Ectodermal cell (in vitro differentiated cells): ENCODE measurements around the gene SAPCD2.

ENCODE experiments used
- H3K27ac ChIP-seq: 2 replicates; pipeline ENCODE4 v1.7.0; 2013; ENCODE audit warnings: mild to moderate bottlenecking, low read depth, low read length; ENCODE audit not compliant: insufficient read depth, poor library complexity, severe bottlenecking
- H3K27me3 ChIP-seq: 2 replicates; pipeline ENCODE4 v1.7.0; 2013; ENCODE audit warnings: mild to moderate bottlenecking, low read length; ENCODE audit not compliant: insufficient read depth, control insufficient read depth, poor library complexity, severe bottlenecking
- H3K36me3 ChIP-seq: one replicate; pipeline ENCODE4 v1.7.0; 2013; ENCODE audit warnings: low read length; ENCODE audit not compliant: control insufficient read depth, insufficient read depth
- H3K4me1 ChIP-seq: one replicate; pipeline ENCODE4 v1.7.0; 2013; ENCODE audit warnings: low read length; ENCODE audit not compliant: control insufficient read depth, insufficient read depth
- H3K4me3 ChIP-seq: 2 replicates; pipeline ENCODE4 v1.7.0; 2013; ENCODE audit warnings: low read depth, low read length, control low read depth; ENCODE audit not compliant: insufficient read depth
- H3K9me3 ChIP-seq: 2 replicates; pipeline ENCODE4 v1.7.0; 2013; ENCODE audit warnings: mild to moderate bottlenecking, low read length, moderate library complexity; ENCODE audit not compliant: control insufficient read depth
- WGBS, 2 experiments: methylation state at CpG; one replicate each; pipeline ENCODE4 v1.1.7; 2013; ENCODE audit warnings: missing lambda C conversion rate in 2 of 2; 5-methylcytosine and 5-hydroxymethylcytosine counted together

The SAPCD2 gene

GRCh38 chr9:137021568-137021978, 48.8 kb downstream of the SAPCD2 start:
- no peaks in the 10 kb centered on the region for H3K9me3 ChIP-seq
- no peak overlapping the region for H3K4me3 ChIP-seq
- 89 to 93% methylated on average over 6 of the region's 6 CpGs for WGBS, 2 experiments
- H3K36me3 ChIP-seq: no peaks in the 10 kb centered on the region
- peaks cover 32% of the 10 kb centered on the region for H3K4me1 ChIP-seq
- H3K27ac ChIP-seq: no peak overlapping the region
- H3K27me3 ChIP-seq: no peaks in the 10 kb centered on the region

GRCh38 chr9:137020771-137021567, 49.4 kb downstream of the SAPCD2 start:
- no peak overlapping the region for H3K4me3 ChIP-seq
- H3K27me3 ChIP-seq: no peaks in the 10 kb centered on the region
- no peaks in the 10 kb centered on the region for H3K36me3 ChIP-seq
- H3K4me1 ChIP-seq: peaks cover 26% of the 10 kb centered on the region
- WGBS, 2 experiments: 95 to 96% methylated on average over 32 of the region's 32 CpGs
- H3K27ac ChIP-seq: no peak overlapping the region
- no peaks in the 10 kb centered on the region for H3K9me3 ChIP-seq

GRCh38 chr9:137019891-137020683, 50.3 kb downstream of the SAPCD2 start:
- Histone ChIP-seq H3K4me1 (peaks cover 18% of the 10 kb centered on the region), H3K27me3 (no peaks in the 10 kb centered on the region), H3K36me3 (peaks cover 5% of the 10 kb centered on the region), H3K27ac (no peak overlapping the region), H3K9me3 (no peaks in the 10 kb centered on the region), H3K4me3 (no peak overlapping the region)
- WGBS, 2 experiments: 93% methylated on average over 34 of the region's 34 CpGs

- H3K27ac ChIP-seq: no peak overlapping the region
- peaks cover 5% of the 10 kb centered on the region for H3K36me3 ChIP-seq
- no peak overlapping the region for H3K4me3 ChIP-seq
- H3K4me1 ChIP-seq: peaks cover 12% of the 10 kb centered on the region
- WGBS, 2 experiments: 93 to 94% methylated on average over 36 of the region's 36 CpGs
- no peaks in the 10 kb centered on the region for H3K27me3 ChIP-seq
- no peaks in the 10 kb centered on the region for H3K9me3 ChIP-seq
These were observed 51.4 kb downstream of the SAPCD2 start for GRCh38 chr9:137018761-137019559.

- Histone ChIP-seq H3K4me1 (peaks cover 2% of the 10 kb centered on the region), H3K27ac (no peak overlapping the region), H3K4me3 (no peak overlapping the region), H3K9me3 (no peaks in the 10 kb centered on the region), H3K27me3 (no peaks in the 10 kb centered on the region), H3K36me3 (peaks cover 5% of the 10 kb centered on the region)
- WGBS, 2 experiments: 95 to 96% methylated on average over 41 to 45 of the region's 45 CpGs
These were observed 52.4 kb downstream of the SAPCD2 start for GRCh38 chr9:137017791-137018497.

- 94% methylated on average over 28 of the region's 28 CpGs for WGBS, 2 experiments
- Histone ChIP-seq H3K27me3 (no peaks in the 10 kb centered on the region), H3K36me3 (peaks cover 5% of the 10 kb centered on the region), H3K4me3 (no peak overlapping the region), H3K9me3 (no peaks in the 10 kb centered on the region), H3K27ac (no peak overlapping the region), H3K4me1 (no peaks in the 10 kb centered on the region)
These were observed 53.3 kb downstream of the SAPCD2 start for GRCh38 chr9:137017071-137017470.

- H3K36me3 ChIP-seq: peaks cover 5% of the 10 kb centered on the region
- no peaks in the 10 kb centered on the region for H3K4me1 ChIP-seq
- no peak overlapping the region for H3K4me3 ChIP-seq
- no peaks in the 10 kb centered on the region for H3K9me3 ChIP-seq
- H3K27ac ChIP-seq: no peak overlapping the region
- H3K27me3 ChIP-seq: no peaks in the 10 kb centered on the region
- WGBS, 2 experiments: 94% methylated on average over 16 of the region's 16 CpGs
These were observed 53.9 kb downstream of the SAPCD2 start for GRCh38 chr9:137016436-137016835.

- H3K9me3 ChIP-seq: no peaks in the 10 kb centered on the region
- 95 to 96% methylated on average over 21 of the region's 21 CpGs for WGBS, 2 experiments
- no peak overlapping the region for H3K27ac ChIP-seq
- H3K36me3 ChIP-seq: peaks cover 5% of the 10 kb centered on the region
- no peaks in the 10 kb centered on the region for H3K27me3 ChIP-seq
- H3K4me3 ChIP-seq: no peak overlapping the region
- H3K4me1 ChIP-seq: no peaks in the 10 kb centered on the region
These were observed 54.4 kb downstream of the SAPCD2 start for GRCh38 chr9:137015976-137016375.

- no peaks in the 10 kb centered on the region for H3K4me1 ChIP-seq
- H3K27ac ChIP-seq: no peak overlapping the region
- no peaks in the 10 kb centered on the region for H3K27me3 ChIP-seq
- 96 to 98% methylated on average over 25 of the region's 25 CpGs for WGBS, 2 experiments
- H3K4me3 ChIP-seq: no peak overlapping the region
- no peaks in the 10 kb centered on the region for H3K9me3 ChIP-seq
- peaks cover 5% of the 10 kb centered on the region for H3K36me3 ChIP-seq
These were observed 54.8 kb downstream of the SAPCD2 start for GRCh38 chr9:137015540-137015930.
